ENCODE data around the gene SPTLC1. TPM values are rescaled to one million over a fixed set of nuclear protein-coding genes. Genes with fewer than 3 reads are reported as not detected.
A peak's percentile ranks its signal among the peaks of the same experiment; 100 is the strongest.

The SPTLC1 gene
- total RNA-seq, 1 donor from 2014 or later: 66.5 TPM

GRCh38 chr9:92001244-92001643 is 114.0 kb downstream of the SPTLC1 start:
- Histone ChIP-seq H3K27me3 (no peaks in the 10 kb centered on the region), H3K27ac (no peak overlapping the region), H3K4me1 (no peaks in the 10 kb centered on the region), H3K36me3 (no peaks in the 10 kb centered on the region), H3K4me3 (no peak overlapping the region), H3K9me3 (no peaks in the 10 kb centered on the region)
- ATAC-seq (no peak), DNase-seq (no peak)
- no peak for TF ChIP-seq CTCF (IDR thresholded peaks at IDR 0.05)
- intact Hi-C loops (cut with DNase I): no loop called here

- TF ChIP-seq CTCF (IDR thresholded peaks at IDR 0.05): no peak
- intact Hi-C loops (cut with DNase I): no loop called here
- Histone ChIP-seq H3K4me3 (no peak overlapping the region), H3K36me3 (no peaks in the 10 kb centered on the region), H3K27me3 (no peaks in the 10 kb centered on the region), H3K4me1 (no peaks in the 10 kb centered on the region), H3K27ac (no peak overlapping the region), H3K9me3 (no peaks in the 10 kb centered on the region)
- DNase-seq (no peak), ATAC-seq (peak; percentile 20)
Measured at GRCh38 chr9:91995000-91995655, 120.1 kb downstream of the SPTLC1 start.

- ATAC-seq (no peak), DNase-seq (no peak)
- Histone ChIP-seq H3K27me3 (no peaks in the 10 kb centered on the region), H3K27ac (no peak overlapping the region), H3K9me3 (no peaks in the 10 kb centered on the region), H3K4me1 (no peaks in the 10 kb centered on the region), H3K36me3 (no peaks in the 10 kb centered on the region), H3K4me3 (no peak overlapping the region)
- intact Hi-C loops (cut with DNase I): no loop called here
- TF ChIP-seq CTCF (IDR thresholded peaks at IDR 0.05): no peak
Measured at GRCh38 chr9:91994422-91994821, 120.8 kb downstream of the SPTLC1 start.

- no peaks in the 10 kb centered on the region for H3K9me3 ChIP-seq
- no peaks in the 10 kb centered on the region for H3K36me3 ChIP-seq
- H3K27me3 ChIP-seq: no peaks in the 10 kb centered on the region
- H3K4me3 ChIP-seq: no peak overlapping the region
- H3K27ac ChIP-seq: no peak overlapping the region
- ATAC-seq: no peak
- intact Hi-C loops (cut with DNase I): no loop called here
- TF ChIP-seq CTCF (IDR thresholded peaks at IDR 0.05): no peak
- no peaks in the 10 kb centered on the region for H3K4me1 ChIP-seq
- no peak for DNase-seq
Measured at GRCh38 chr9:91992461-91993041, 122.7 kb downstream of the SPTLC1 start.

GRCh38 chr9:91991721-91992341 is 123.4 kb downstream of the SPTLC1 start:
- ATAC-seq (no peak), DNase-seq (no peak)
- Histone ChIP-seq H3K36me3 (no peaks in the 10 kb centered on the region), H3K9me3 (no peaks in the 10 kb centered on the region), H3K27me3 (no peaks in the 10 kb centered on the region), H3K4me1 (no peaks in the 10 kb centered on the region), H3K27ac (no peak overlapping the region), H3K4me3 (peak overlapping the region; percentile 16)
- intact Hi-C loops (cut with DNase I): no loop called here
- TF ChIP-seq CTCF (IDR thresholded peaks at IDR 0.05): no peak

All from upper lobe of right lung (tissue), 1 donor.